RWPE2 (cell line): ENCODE measurements around the gene WASF3.

Source experiments
- ATAC-seq: fragments of 200-7000 bp; cut with Tn5 transposase; 3 replicates; pipeline ENCODE4 v1.9.1; 2021; ENCODE audit warnings: low read depth
- DNase-seq: peaks from one replicate; pipeline ENCODE4 v3.0.0-alpha.2; 2020; ENCODE audit warnings: low spot score
- H3K27ac ChIP-seq: fragments of 450-650 bp; 2 replicates; pipeline ENCODE4 v1.5.1; 2017; ENCODE audit warnings: mild to moderate bottlenecking; ENCODE audit not compliant: poor library complexity, severe bottlenecking
- H3K27me3 ChIP-seq: fragments of 250-450 bp; sonication (Bioruptor Pico); 2 replicates; pipeline ENCODE4 v1.5.1; 2021; ENCODE audit warnings: mild to moderate bottlenecking, moderate library complexity; ENCODE audit not compliant: insufficient read depth, poor library complexity, severe bottlenecking
- H3K36me3 ChIP-seq: fragments of 250-450 bp; sonication (Bioruptor Pico); 2 replicates; pipeline ENCODE4 v1.5.1; 2020; ENCODE audit warnings: low read depth, mild to moderate bottlenecking, moderate library complexity
- H3K4me1 ChIP-seq: fragments of 250-450 bp; sonication (Bioruptor Pico); 2 replicates; pipeline ENCODE4 v1.5.1; 2021; ENCODE audit warnings: mild to moderate bottlenecking, moderate library complexity; ENCODE audit not compliant: insufficient read depth, poor library complexity, severe bottlenecking
- H3K4me3 ChIP-seq: fragments of 250-450 bp; sonication (Bioruptor Pico); 2 replicates; pipeline ENCODE4 v1.5.1; 2021; ENCODE audit warnings: mild to moderate bottlenecking, moderate library complexity; ENCODE audit not compliant: severe bottlenecking
- H3K9me3 ChIP-seq: fragments of 250-450 bp; sonication (Bioruptor Pico); 2 replicates; pipeline ENCODE4 v1.5.1; 2021; ENCODE audit warnings: mild to moderate bottlenecking, moderate library complexity; ENCODE audit not compliant: severe bottlenecking
- CTCF ChIP-seq: fragments of 450-650 bp; IDR thresholded peaks from one replicate; pipeline ENCODE4 v1.5.1; 2017; ENCODE audit warnings: mild to moderate bottlenecking, moderate library complexity; ENCODE audit not compliant: poor library complexity, severe bottlenecking

The WASF3 gene

GRCh38 chr13:26590379-26590778 is 32.9 kb downstream of the WASF3 start:
- ATAC-seq: no peak
- Histone ChIP-seq H3K27me3 (no peaks in the 10 kb centered on the region), H3K4me1 (peaks cover under 1% of the 10 kb centered on the region), H3K9me3 (no peaks in the 10 kb centered on the region), H3K4me3 (no peak overlapping the region), H3K36me3 (no peaks in the 10 kb centered on the region), H3K27ac (no peak overlapping the region)
- no peak for DNase-seq
- no peak for TF ChIP-seq CTCF

- no peak for TF ChIP-seq CTCF
- no peaks in the 10 kb centered on the region for H3K9me3 ChIP-seq
- no peaks in the 10 kb centered on the region for H3K27me3 ChIP-seq
- no peak overlapping the region for H3K27ac ChIP-seq
- no peak for DNase-seq
- no peak overlapping the region for H3K4me3 ChIP-seq
- H3K4me1 ChIP-seq: no peaks in the 10 kb centered on the region
- no peak for ATAC-seq
- no peaks in the 10 kb centered on the region for H3K36me3 ChIP-seq
These were observed 33.5 kb downstream of the WASF3 start for GRCh38 chr13:26590951-26591350.

- Histone ChIP-seq H3K9me3 (no peaks in the 10 kb centered on the region), H3K4me1 (no peaks in the 10 kb centered on the region), H3K27ac (no peak overlapping the region), H3K36me3 (no peaks in the 10 kb centered on the region), H3K4me3 (no peak overlapping the region), H3K27me3 (no peaks in the 10 kb centered on the region)
- DNase-seq: no peak
- no peak for TF ChIP-seq CTCF
- ATAC-seq: no peak
These were observed 34.2 kb downstream of the WASF3 start for GRCh38 chr13:26591672-26592071.

- Histone ChIP-seq H3K27ac (no peak overlapping the region), H3K4me1 (no peaks in the 10 kb centered on the region), H3K4me3 (no peak overlapping the region), H3K36me3 (no peaks in the 10 kb centered on the region), H3K27me3 (no peaks in the 10 kb centered on the region), H3K9me3 (no peaks in the 10 kb centered on the region)
- no peak for DNase-seq
- no peak for TF ChIP-seq CTCF
- ATAC-seq: no peak
These were observed 36.2 kb downstream of the WASF3 start for GRCh38 chr13:26593661-26594060.

- no peaks in the 10 kb centered on the region for H3K9me3 ChIP-seq
- TF ChIP-seq CTCF: no peak
- DNase-seq (no peak), ATAC-seq (no peak)
- H3K27me3 ChIP-seq: no peaks in the 10 kb centered on the region
- no peaks in the 10 kb centered on the region for H3K36me3 ChIP-seq
- H3K4me1 ChIP-seq: no peaks in the 10 kb centered on the region
- no peak overlapping the region for H3K27ac ChIP-seq
- no peak overlapping the region for H3K4me3 ChIP-seq
These were observed 36.9 kb downstream of the WASF3 start for GRCh38 chr13:26594363-26594762.
